ENCODE data around the gene ZSCAN23. TPM values are rescaled to one million over a fixed set of nuclear protein-coding genes. Genes with fewer than 3 reads are reported as not detected.
A peak's percentile ranks its signal among the peaks of the same experiment; 100 is the strongest.

ZSCAN23 gene
- total and polyA plus RNA-seq, 9 of the 15 experiments (the other 6 are each of a cell fraction or from before 2014, with no cell fraction given) = 0.05 to 0.29 (median 0.21) TPM; not detected in 1

DNA sequence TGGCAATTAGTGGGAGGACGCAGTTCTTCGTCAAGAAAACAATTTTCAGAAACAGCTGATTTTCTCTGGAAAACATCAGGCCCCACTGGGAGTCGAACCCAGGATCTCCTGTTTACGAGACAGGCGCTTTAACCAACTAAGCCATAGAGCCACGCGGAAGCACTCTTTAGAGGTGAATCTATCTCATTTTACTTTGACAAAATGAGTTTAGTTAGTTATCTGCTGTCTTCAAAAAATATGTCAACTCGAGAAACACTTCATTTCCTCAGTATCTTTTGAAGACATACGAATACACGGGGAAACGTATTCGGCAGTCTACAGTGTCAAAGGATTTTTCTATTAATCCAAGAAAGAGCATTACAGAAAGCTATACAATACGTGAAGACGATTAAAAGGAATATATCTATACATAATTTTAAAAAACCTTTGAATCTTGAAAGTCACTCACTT, 45.6 kb upstream of the ZSCAN23 start (continued):
- TF ChIP-seq RERE (CRISPR knock-in tag; IDR thresholded peaks at IDR 0.05; ENCODE audit: borderline replicate concordance) (no peak), ARNT (IDR thresholded peaks at IDR 0.05) (peak in 1 of 2 experiments; percentile 97; a peak in 2 of 4 replicates), ZNF23 (CRISPR knock-in tag; IDR thresholded peaks at IDR 0.05) (no peak), ZZZ3 (IDR thresholded peaks at IDR 0.05) (0 out of 2 replicates have a peak, but pooled peaks have one; percentile 27), FOXK2 (conservative IDR thresholded peaks at IDR 0.05 in 1 of 2, IDR thresholded peaks at IDR 0.05 in 1 of 2; ENCODE audit: low read depth in 2 of 2) (peak; percentile 48 to 70; a peak in 3 of 4 replicates), NR2C1 (IDR thresholded peaks at IDR 0.05) (peak; percentile 10; the same call in 1 of the 2 replicates), NR2C1 (tag; IDR thresholded peaks at IDR 0.05) (no peak), ZNF311 (CRISPR knock-in tag; IDR thresholded peaks at IDR 0.05) (peak; percentile 73; the same call in 1 of the 2 replicates), KLF13 (tag; IDR thresholded peaks at IDR 0.05; ENCODE audit: borderline replicate concordance, low read depth) (no peak), CREM (IDR thresholded peaks at IDR 0.05; ENCODE audit: low read depth) (peak; percentile 20; the same call in 1 of the 2 replicates), LCOR (CRISPR knock-in tag; IDR thresholded peaks at IDR 0.05) (0 out of 2 replicates have a peak, but pooled peaks have one; percentile 33), ATF3 (IDR thresholded peaks at IDR 0.05) (no peak), ATF3 (CRISPR knock-in tag; conservative IDR thresholded peaks at IDR 0.05) (peak; percentile 72; the same call in 1 of the 2 replicates), FOSL1 (tag; conservative IDR thresholded peaks at IDR 0.05) (peak; percentile 64)
- TF ChIP-seq, protein P1, sequence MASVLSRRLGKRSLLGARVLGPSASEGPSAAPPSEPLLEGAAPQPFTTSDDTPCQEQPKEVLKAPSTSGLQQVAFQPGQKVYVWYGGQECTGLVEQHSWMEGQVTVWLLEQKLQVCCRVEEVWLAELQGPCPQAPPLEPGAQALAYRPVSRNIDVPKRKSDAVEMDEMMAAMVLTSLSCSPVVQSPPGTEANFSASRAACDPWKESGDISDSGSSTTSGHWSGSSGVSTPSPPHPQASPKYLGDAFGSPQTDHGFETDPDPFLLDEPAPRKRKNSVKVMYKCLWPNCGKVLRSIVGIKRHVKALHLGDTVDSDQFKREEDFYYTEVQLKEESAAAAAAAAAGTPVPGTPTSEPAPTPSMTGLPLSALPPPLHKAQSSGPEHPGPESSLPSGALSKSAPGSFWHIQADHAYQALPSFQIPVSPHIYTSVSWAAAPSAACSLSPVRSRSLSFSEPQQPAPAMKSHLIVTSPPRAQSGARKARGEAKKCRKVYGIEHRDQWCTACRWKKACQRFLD (CRISPR knock-in tag; IDR thresholded peaks at IDR 0.05) = no peak
- TF ChIP-seq, protein P2, sequence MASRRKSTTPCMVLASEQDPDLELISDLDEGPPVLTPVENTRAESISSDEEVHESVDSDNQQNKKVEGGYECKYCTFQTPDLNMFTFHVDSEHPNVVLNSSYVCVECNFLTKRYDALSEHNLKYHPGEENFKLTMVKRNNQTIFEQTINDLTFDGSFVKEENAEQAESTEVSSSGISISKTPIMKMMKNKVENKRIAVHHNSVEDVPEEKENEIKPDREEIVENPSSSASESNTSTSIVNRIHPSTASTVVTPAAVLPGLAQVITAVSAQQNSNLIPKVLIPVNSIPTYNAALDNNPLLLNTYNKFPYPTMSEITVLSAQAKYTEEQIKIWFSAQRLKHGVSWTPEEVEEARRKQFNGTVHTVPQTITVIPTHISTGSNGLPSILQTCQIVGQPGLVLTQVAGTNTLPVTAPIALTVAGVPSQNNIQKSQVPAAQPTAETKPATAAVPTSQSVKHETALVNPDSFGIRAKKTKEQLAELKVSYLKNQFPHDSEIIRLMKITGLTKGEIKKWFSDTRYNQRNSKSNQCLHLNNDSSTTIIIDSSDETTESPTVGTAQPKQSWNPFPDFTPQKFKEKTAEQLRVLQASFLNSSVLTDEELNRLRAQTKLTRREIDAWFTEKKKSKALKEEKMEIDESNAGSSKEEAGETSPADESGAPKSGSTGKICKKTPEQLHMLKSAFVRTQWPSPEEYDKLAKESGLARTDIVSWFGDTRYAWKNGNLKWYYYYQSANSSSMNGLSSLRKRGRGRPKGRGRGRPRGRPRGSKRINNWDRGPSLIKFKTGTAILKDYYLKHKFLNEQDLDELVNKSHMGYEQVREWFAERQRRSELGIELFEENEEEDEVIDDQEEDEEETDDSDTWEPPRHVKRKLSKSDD (conservative IDR thresholded peaks at IDR 0.05; ENCODE audit: low read length) = no peak
- TF ChIP-seq, protein P3, sequence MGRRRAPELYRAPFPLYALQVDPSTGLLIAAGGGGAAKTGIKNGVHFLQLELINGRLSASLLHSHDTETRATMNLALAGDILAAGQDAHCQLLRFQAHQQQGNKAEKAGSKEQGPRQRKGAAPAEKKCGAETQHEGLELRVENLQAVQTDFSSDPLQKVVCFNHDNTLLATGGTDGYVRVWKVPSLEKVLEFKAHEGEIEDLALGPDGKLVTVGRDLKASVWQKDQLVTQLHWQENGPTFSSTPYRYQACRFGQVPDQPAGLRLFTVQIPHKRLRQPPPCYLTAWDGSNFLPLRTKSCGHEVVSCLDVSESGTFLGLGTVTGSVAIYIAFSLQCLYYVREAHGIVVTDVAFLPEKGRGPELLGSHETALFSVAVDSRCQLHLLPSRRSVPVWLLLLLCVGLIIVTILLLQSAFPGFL (CRISPR knock-in tag; IDR thresholded peaks at IDR 0.05) = no peak
